ENCODE results near the gene FANCD2. TPM values are rescaled to one million over a fixed set of nuclear protein-coding genes. Genes with fewer than 3 reads are reported as not detected.

The FANCD2 gene
- total RNA-seq, 1 donor: 6.2 TPM

DNA sequence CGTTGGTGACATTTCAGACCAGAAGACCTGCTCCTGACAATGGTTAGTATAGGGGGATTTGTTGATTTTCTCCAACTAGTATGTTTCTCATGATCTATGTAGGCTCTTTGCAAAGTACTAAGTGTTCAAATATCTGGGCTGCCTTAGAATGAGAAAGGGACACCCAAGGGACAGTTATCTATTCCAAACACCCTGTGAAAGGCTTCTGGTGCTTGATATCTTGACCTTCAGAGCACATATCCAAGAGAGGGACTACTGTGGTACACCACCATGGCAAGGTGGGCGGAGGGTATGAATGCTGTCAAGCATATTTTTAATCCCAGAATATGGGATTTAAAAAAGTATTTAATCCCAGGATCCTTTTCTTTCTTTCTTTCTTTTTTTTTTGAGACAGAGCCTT, 80.7 kb downstream of the FANCD2 start:
- Histone ChIP-seq H2AFZ (ENCODE audit: low read length) (no peak overlapping the region), H3K36me3 (ENCODE audit: insufficient read depth, low read length) (no peaks in the 10 kb centered on the region), H4K20me1 (ENCODE audit: insufficient read depth, low read length) (no peaks in the 10 kb centered on the region), H3K79me2 (ENCODE audit: insufficient read depth, low read length) (no peaks in the 10 kb centered on the region), H3K4me1 (ENCODE audit: insufficient read depth, low read length) (no peaks in the 10 kb centered on the region), H3K9me3 (ENCODE audit: low read depth, low read length) (no peaks in the 10 kb centered on the region), H3K4me3 (ENCODE audit: insufficient read depth, low read length) (no peak overlapping the region), H3K4me2 (ENCODE audit: insufficient read depth, low read length) (no peak overlapping the region), H3K27ac (ENCODE audit: low read depth, low read length) (no peak overlapping the region), H3K27me3 (ENCODE audit: insufficient read depth, low read length) (no peaks in the 10 kb centered on the region)
- TF ChIP-seq, protein P1, sequence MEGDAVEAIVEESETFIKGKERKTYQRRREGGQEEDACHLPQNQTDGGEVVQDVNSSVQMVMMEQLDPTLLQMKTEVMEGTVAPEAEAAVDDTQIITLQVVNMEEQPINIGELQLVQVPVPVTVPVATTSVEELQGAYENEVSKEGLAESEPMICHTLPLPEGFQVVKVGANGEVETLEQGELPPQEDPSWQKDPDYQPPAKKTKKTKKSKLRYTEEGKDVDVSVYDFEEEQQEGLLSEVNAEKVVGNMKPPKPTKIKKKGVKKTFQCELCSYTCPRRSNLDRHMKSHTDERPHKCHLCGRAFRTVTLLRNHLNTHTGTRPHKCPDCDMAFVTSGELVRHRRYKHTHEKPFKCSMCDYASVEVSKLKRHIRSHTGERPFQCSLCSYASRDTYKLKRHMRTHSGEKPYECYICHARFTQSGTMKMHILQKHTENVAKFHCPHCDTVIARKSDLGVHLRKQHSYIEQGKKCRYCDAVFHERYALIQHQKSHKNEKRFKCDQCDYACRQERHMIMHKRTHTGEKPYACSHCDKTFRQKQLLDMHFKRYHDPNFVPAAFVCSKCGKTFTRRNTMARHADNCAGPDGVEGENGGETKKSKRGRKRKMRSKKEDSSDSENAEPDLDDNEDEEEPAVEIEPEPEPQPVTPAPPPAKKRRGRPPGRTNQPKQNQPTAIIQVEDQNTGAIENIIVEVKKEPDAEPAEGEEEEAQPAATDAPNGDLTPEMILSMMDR (IDR thresholded peaks at IDR 0.05; ENCODE audit: extremely low read depth, low read depth, low read length): no peak
- DNase-seq (ENCODE audit: insufficient read length, low spot score, missing footprints): no peak

DNA sequence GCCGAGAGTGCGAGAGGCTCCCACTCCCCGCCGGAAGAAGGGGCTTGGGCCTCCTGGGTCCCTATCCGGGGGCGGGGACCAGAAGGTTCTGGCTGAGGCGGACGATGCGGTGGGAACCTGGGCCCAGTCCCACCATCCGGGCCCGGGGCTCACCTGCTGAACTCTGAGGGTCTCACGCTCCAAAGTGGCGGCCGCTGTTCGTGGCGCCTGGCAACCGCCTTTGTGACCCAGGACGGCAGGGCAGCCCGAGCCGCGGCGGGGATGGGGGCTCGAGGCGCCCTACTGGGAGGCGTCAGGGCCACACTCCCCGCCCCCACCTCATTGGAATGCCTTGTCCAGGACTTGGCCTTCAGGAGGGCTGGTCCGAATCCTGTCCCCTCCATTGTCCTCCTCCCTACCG, 81.9 kb downstream of the FANCD2 start, which contains the start of gene FANCD2OS:
Gene FANCD2OS, minus strand, starts transcription at position 165 of the 400 bp plus-strand sequence. CDS start 3,481 bp downstream, outside the sequence.
- Histone ChIP-seq H3K27ac (ENCODE audit: low read depth, low read length) (no peak within 1 kb of the TSS), H4K20me1 (ENCODE audit: insufficient read depth, low read length) (no peaks in the 10 kb centered on the region), H3K9me3 (ENCODE audit: low read depth, low read length) (no peaks in the 10 kb centered on the region), H3K4me2 (ENCODE audit: insufficient read depth, low read length) (no peak within 1 kb of the TSS), H3K27me3 (ENCODE audit: insufficient read depth, low read length) (no peaks in the 10 kb centered on the region), H2AFZ (ENCODE audit: low read length) (no peak within 1 kb of the TSS), H3K79me2 (ENCODE audit: insufficient read depth, low read length) (no peaks in the 10 kb centered on the region), H3K4me3 (ENCODE audit: insufficient read depth, low read length) (no peak within 1 kb of the TSS), H3K4me1 (ENCODE audit: insufficient read depth, low read length) (no peaks in the 10 kb centered on the region), H3K36me3 (ENCODE audit: insufficient read depth, low read length) (no peaks in the 10 kb centered on the region)
- TF ChIP-seq, protein P1 (IDR thresholded peaks at IDR 0.05; ENCODE audit: extremely low read depth, low read depth, low read length): no peak
- DNase-seq (ENCODE audit: insufficient read length, low spot score, missing footprints): no peak

DNA sequence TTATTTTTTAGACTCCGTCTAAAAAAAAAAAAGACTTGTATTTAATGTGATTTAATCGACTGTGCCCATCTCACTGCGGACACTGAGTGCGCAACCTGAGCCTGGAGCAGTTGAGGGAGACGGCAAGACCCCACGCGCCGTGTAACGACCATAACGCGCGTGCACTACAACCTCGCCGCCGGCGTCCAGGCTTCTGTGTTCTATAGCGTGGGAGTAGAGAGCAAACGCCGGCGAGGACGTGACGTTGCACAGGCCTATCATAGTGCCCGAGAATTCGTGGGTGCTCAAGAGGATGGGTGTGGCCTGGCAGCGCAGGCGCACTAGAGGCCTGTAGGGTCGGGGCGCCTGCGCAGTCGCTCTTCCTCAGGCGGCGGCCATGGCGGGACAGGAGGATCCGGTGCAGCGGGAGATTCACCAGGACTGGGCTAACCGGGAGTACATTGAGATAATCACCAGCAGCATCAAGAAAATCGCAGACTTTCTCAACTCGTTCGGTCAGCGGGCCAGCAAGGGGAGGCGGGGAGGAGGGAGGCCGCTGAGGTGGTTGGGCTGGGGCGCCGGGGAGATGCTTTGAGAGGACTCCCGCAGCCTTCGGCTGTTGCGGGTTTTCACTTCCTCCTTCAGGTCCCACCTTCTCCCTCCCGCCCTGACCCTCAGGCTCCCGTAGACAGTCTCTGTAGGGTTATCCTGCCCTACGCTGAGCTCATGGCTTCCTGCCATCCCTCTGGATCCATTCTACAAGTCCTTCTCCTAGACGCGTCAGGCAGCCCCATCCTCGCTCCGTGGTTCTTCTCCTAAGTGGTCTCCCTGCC, 89.3 kb downstream of the FANCD2 start, which contains the start of gene BRK1:
Gene BRK1, plus strand, starts transcription at position 350 of the 812 bp plus-strand sequence. Its CDS starts 27 bp downstream, at position 377.
- H4K20me1 ChIP-seq (ENCODE audit: insufficient read depth, low read length): peaks cover 33% of the 10 kb centered on the region
- peak within 1 kb of the TSS; percentile 87 for H3K27ac ChIP-seq (ENCODE audit: low read depth, low read length)

DNA sequence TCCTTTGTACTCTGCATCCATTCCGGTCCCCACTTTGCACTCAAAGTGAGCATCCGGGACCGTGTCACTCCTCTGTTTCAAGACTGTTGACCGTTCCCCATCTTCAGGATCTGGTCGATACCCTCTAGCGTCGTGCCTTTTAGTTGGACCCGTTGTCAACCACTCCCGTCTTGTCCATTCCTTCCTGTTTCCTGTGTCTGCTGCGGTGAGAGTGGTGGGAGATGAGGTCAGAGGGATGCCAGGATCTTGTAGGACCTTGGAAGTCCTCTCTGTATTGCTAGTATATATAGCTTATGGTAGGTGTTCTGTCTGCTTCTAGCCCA, 89.9 kb downstream of the FANCD2 start:
- peak overlapping the region; percentile 87 for H3K27ac ChIP-seq (ENCODE audit: low read depth, low read length)
- H3K27me3 ChIP-seq (ENCODE audit: insufficient read depth, low read length): no peaks in the 10 kb centered on the region
- H3K36me3 ChIP-seq (ENCODE audit: insufficient read depth, low read length): peaks cover 6% of the 10 kb centered on the region
- DNase-seq (ENCODE audit: insufficient read length, low spot score, missing footprints): no peak
- H3K79me2 ChIP-seq (ENCODE audit: insufficient read depth, low read length): peaks cover 56% of the 10 kb centered on the region
- no peaks in the 10 kb centered on the region for H3K9me3 ChIP-seq (ENCODE audit: low read depth, low read length)
- peak overlapping the region; percentile 92 for H3K4me3 ChIP-seq (ENCODE audit: insufficient read depth, low read length)
- H4K20me1 ChIP-seq (ENCODE audit: insufficient read depth, low read length): peaks cover 38% of the 10 kb centered on the region
- peak overlapping the region; percentile 94 for H2AFZ ChIP-seq (ENCODE audit: low read length)
- H3K4me1 ChIP-seq (ENCODE audit: insufficient read depth, low read length): peaks cover 13% of the 10 kb centered on the region
- H3K4me2 ChIP-seq (ENCODE audit: insufficient read depth, low read length): peak overlapping the region; percentile 97
- TF ChIP-seq, protein P1 (IDR thresholded peaks at IDR 0.05; ENCODE audit: extremely low read depth, low read depth, low read length): no peak

More for the DNA sequence above, 89.3 kb downstream of the FANCD2 start, which contains the start of gene BRK1:
- DNase-seq (ENCODE audit: insufficient read length, low spot score, missing footprints): peak; percentile 99
- peaks cover 6% of the 10 kb centered on the region for H3K36me3 ChIP-seq (ENCODE audit: insufficient read depth, low read length)
- H3K4me2 ChIP-seq (ENCODE audit: insufficient read depth, low read length): peak within 1 kb of the TSS; percentile 97
- peak within 1 kb of the TSS; percentile 92 for H3K4me3 ChIP-seq (ENCODE audit: insufficient read depth, low read length)
- TF ChIP-seq, protein P1 (IDR thresholded peaks at IDR 0.05; ENCODE audit: extremely low read depth, low read depth, low read length): no peak
- peak within 1 kb of the TSS; percentile 98 for H2AFZ ChIP-seq (ENCODE audit: low read length)
- peaks cover 50% of the 10 kb centered on the region for H3K79me2 ChIP-seq (ENCODE audit: insufficient read depth, low read length)
- no peaks in the 10 kb centered on the region for H3K27me3 ChIP-seq (ENCODE audit: insufficient read depth, low read length)
- H3K4me1 ChIP-seq (ENCODE audit: insufficient read depth, low read length): peaks cover 13% of the 10 kb centered on the region
- no peaks in the 10 kb centered on the region for H3K9me3 ChIP-seq (ENCODE audit: low read depth, low read length)
